NT2/D1 (cell line): Measurements from ENCODE around the gene IL34.

Experiments
- SUZ12 ChIP-seq: IDR thresholded peaks from 2 replicates; pipeline ENCODE4 v1.6.1; 2011; ENCODE audit not compliant: insufficient read length, insufficient read depth; ENCODE audit errors: extremely low read depth
- YY1 ChIP-seq: IDR thresholded peaks from 2 replicates; pipeline ENCODE4 v1.6.1; 2011; ENCODE audit not compliant: insufficient read length, insufficient read depth
- ZNF274 ChIP-seq: IDR thresholded peaks from 2 replicates; pipeline ENCODE4 v1.6.1; 2011; ENCODE audit warnings: mild to moderate bottlenecking, low read depth, low read length

DNA sequence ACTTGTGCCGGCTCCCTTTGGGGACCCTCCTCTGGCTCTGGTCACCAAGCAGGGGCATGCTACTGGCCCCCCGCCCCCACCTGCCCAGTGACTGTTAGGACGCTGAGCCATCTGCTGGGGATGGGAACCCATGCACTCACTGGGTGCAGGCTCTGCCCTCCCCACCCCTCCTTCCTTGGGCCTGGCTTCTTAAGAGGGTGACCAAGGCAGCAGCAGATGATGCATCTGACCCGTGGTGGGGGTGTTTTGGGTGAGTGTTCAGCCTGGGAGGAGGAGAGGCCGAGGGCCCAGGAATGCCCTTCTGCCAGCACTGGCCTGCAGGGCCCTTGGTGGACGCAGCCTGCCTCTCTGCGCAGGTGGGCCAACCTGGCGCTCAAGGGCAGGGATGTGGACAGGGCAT is 58.7 kb downstream of the IL34 start:
- TF ChIP-seq SUZ12: no peak
- no peak for TF ChIP-seq YY1
- TF ChIP-seq ZNF274: no peak
